K562 (cell line): ENCODE data around the gene CORO2A. TPM values are rescaled to one million over a fixed set of nuclear protein-coding genes. Genes with fewer than 3 reads are reported as not detected.
A peak's percentile ranks its signal among the peaks of the same experiment; 100 is the strongest.

Experiments
- ATAC-seq: fragments of 200-7000 bp; cut with Tn5 transposase; 3 replicates; pipeline ENCODE4 v1.9.1; 2020; ENCODE audit warnings: moderate library complexity
- BruUV-seq: library from RNA; stranded (reverse); fragments of 400-500 nt; replicated peaks from 2 replicates; lab custom pipeline; 2021; lab: Mats Ljungman, UMichigan
- CTCF ChIA-PET: fragments of 300-600 bp; formaldehyde crosslinking; extraction: SDS; loops from one replicate; lab custom pipeline; 2021; ENCODE audit warnings: low intra/inter-chr PET ratio; lab: Yijun Ruan, JAX
- POLR2A ChIA-PET: fragments of 300-600, 350-650 bp; sonication (Branson Sonifier 250); formaldehyde crosslinking; extraction: SDS; loops from one replicate; lab custom pipeline; 2021; ENCODE audit warnings: antibody characterized with exemption, inconsistent platforms; lab: Yijun Ruan, JAX
- DNase-seq, 4 experiments: peaks; one replicate each; pipeline versions ENCODE4 v3.0.0 to v3.0.0-alpha.2; 2011 to 2018; ENCODE audit warnings: low spot score in 3 of 4, mixed read lengths in 3 of 4; ENCODE audit errors: extremely low read depth in 1 of 4
- FAIRE-seq: peaks from 2 replicates; lab custom pipeline; 2011; peaks lifted over from hg19 to GRCh38; lab: Jason Lieb, UNC
- H2AFZ ChIP-seq: 2 replicates; pipeline ENCODE4 v1.6.0; 2011; ENCODE audit warnings: low read depth, low read length, control low read depth, inconsistent platforms
- H3K27ac ChIP-seq: fragments of 200-600 bp; 3 replicates; pipeline ENCODE4 v1.8.0; 2011; ENCODE audit warnings: low read depth, mild to moderate bottlenecking, control low read depth, inconsistent platforms, low read length, moderate library complexity, mixed read lengths; ENCODE audit errors: extremely low read depth
- H3K27me3 ChIP-seq, 2 experiments: fragments of 300-600 bp in 1 of 2; 2 replicates in 1 of 2; 3 replicates in 1 of 2; pipeline versions ENCODE4 v1.6.0 to v1.8.0; 2011; ENCODE audit warnings: inconsistent platforms in 2 of 2, low read length in 2 of 2, mild to moderate bottlenecking in 1 of 2, mixed read lengths in 1 of 2, moderate library complexity in 1 of 2; ENCODE audit not compliant: control insufficient read depth in 2 of 2, insufficient read depth in 2 of 2
- H3K36me3 ChIP-seq: fragments of 300-600 bp; 3 replicates; pipeline ENCODE4 v1.8.0; 2011; ENCODE audit warnings: mild to moderate bottlenecking, low read length, inconsistent platforms; ENCODE audit not compliant: control insufficient read depth, insufficient read depth
- H3K4me1 ChIP-seq, 2 experiments: fragments of 200-600 bp in 1 of 2; replicated peaks in 1 of 2; 2 replicates in 1 of 2; 3 replicates in 1 of 2; pipeline versions ENCODE4 v1.5.1 to v1.8.0; 2011; ENCODE audit warnings: inconsistent platforms in 2 of 2, low read length in 2 of 2, mild to moderate bottlenecking in 1 of 2, mixed read lengths in 1 of 2, moderate library complexity in 1 of 2; ENCODE audit not compliant: control insufficient read depth in 2 of 2, insufficient read depth in 2 of 2
- H3K4me2 ChIP-seq: 2 replicates; pipeline ENCODE4 v1.6.1; 2011; ENCODE audit warnings: low read length, control low read depth, inconsistent platforms, mixed read lengths; ENCODE audit not compliant: insufficient read depth
- H3K4me3 ChIP-seq: fragments of 200-600 bp; sonication (generic), shearing (Covaris generic); 2 replicates; pipeline ENCODE4 v1.5.1; 2016; ENCODE audit warnings: control low read depth, inconsistent platforms
- H3K79me2 ChIP-seq: fragments of 200-600 bp; 3 replicates; pipeline ENCODE4 v1.8.0; 2011; ENCODE audit warnings: low read length, inconsistent platforms; ENCODE audit not compliant: control insufficient read depth, insufficient read depth
- H3K9ac ChIP-seq, 2 experiments: 2 replicates each; pipeline versions ENCODE4 v1.6.0 to v1.6.1; 2011; ENCODE audit warnings: low read depth in 2 of 2, low read length in 2 of 2, control low read depth in 1 of 2, inconsistent platforms in 1 of 2, mild to moderate bottlenecking in 1 of 2, mixed read lengths in 1 of 2; ENCODE audit not compliant: insufficient read depth in 1 of 2
- H3K9me1 ChIP-seq: one replicate; pipeline ENCODE4 v1.6.0; 2011; ENCODE audit warnings: inconsistent platforms, mild to moderate bottlenecking, low read length, moderate library complexity; ENCODE audit not compliant: control insufficient read depth, insufficient read depth
- H3K9me3 ChIP-seq: replicated peaks from 2 replicates; pipeline ENCODE4 v1.5.1; 2011; ENCODE audit warnings: low read depth, low read length, inconsistent platforms; ENCODE audit not compliant: control insufficient read depth, insufficient read depth
- H4K20me1 ChIP-seq: replicated peaks from 2 replicates; pipeline ENCODE4 v1.6.1; 2011; ENCODE audit warnings: low read length, inconsistent platforms, mixed read lengths; ENCODE audit not compliant: control insufficient read depth, insufficient read depth
- ASH1L ChIP-seq: fragments of 450-650 bp; IDR thresholded peaks from 2 replicates; pipeline ENCODE4 v1.6.1; 2018; ENCODE audit warnings: borderline replicate concordance, mild to moderate bottlenecking, low read depth; ENCODE audit not compliant: partially characterized antibody
- ATF2 ChIP-seq: sonication (generic); formaldehyde crosslinking; IDR thresholded peaks from 2 replicates; pipeline ENCODE4 v1.8.1; 2022; ENCODE audit warnings: missing genetic modification reagents
- CCNT2 ChIP-seq: IDR thresholded peaks from 2 replicates; pipeline ENCODE4 v1.6.1; 2011; ENCODE audit warnings: borderline replicate concordance, low read depth, mild to moderate bottlenecking, moderate library complexity, mixed read lengths, low read length; ENCODE audit not compliant: insufficient read length; ENCODE audit errors: extremely low read depth
- DEAF1 ChIP-seq: fragments of 450-650 bp; formaldehyde crosslinking; IDR thresholded peaks from 2 replicates; pipeline ENCODE4 v1.4.0; 2020; ENCODE audit warnings: mild to moderate bottlenecking, moderate library complexity
- MAZ ChIP-seq, 2 experiments: fragments of 450-650 bp in 1 of 2; sonication (generic) in 1 of 2; formaldehyde crosslinking; IDR thresholded peaks in 1 of 2; conservative IDR thresholded peaks in 1 of 2; 2 replicates each; pipeline versions ENCODE4 v1.4.0 to v1.5.0; 2020; ENCODE audit warnings: mild to moderate bottlenecking in 1 of 2, missing genetic modification reagents in 1 of 2
- MBD2 ChIP-seq: sonication (generic); IDR thresholded peaks from 2 replicates; pipeline ENCODE4 v1.6.1; 2016; ENCODE audit warnings: low read depth, borderline replicate concordance
- PHF20 ChIP-seq: fragments of 450-650 bp; IDR thresholded peaks from 2 replicates; pipeline ENCODE4 v1.6.1; 2018; ENCODE audit not compliant: partially characterized antibody
- PHTF2 ChIP-seq: fragments of 250-450 bp; sonication (Bioruptor Pico); IDR thresholded peaks from 2 replicates; pipeline ENCODE4 v1.5.0; 2021; ENCODE audit warnings: mild to moderate bottlenecking
- PML ChIP-seq: IDR thresholded peaks from 2 replicates; pipeline ENCODE4 v1.6.1; 2012; ENCODE audit warnings: low read length, inconsistent platforms
- POLR2G ChIP-seq: fragments of 200-400 bp; formaldehyde crosslinking; IDR thresholded peaks from 2 replicates; pipeline ENCODE4 v1.6.1; 2017; ENCODE audit warnings: low read depth, mild to moderate bottlenecking, antibody characterized with exemption, low read length, moderate library complexity
- U2AF1 ChIP-seq: fragments of 200-400 bp; formaldehyde crosslinking; optimal IDR thresholded peaks from 2 replicates; pipeline ENCODE3; 2017; ENCODE audit warnings: mild to moderate bottlenecking, low read depth, low read length, moderate library complexity
- ZBTB7A ChIP-seq: IDR thresholded peaks from 2 replicates; pipeline ENCODE4 v1.6.1; 2011; ENCODE audit warnings: low read depth, mild to moderate bottlenecking, low read length, moderate library complexity, borderline replicate concordance; ENCODE audit not compliant: control insufficient read depth
- ZNF444 ChIP-seq: fragments of 250-450 bp; sonication (Bioruptor Pico); IDR thresholded peaks from 2 replicates; pipeline ENCODE4 v1.4.0; 2020; ENCODE audit warnings: mild to moderate bottlenecking, moderate library complexity
- ZNF668 ChIP-seq: fragments of 250-450 bp; sonication (Bioruptor Pico); IDR thresholded peaks from 2 replicates; pipeline ENCODE4 v1.8.0; 2022; ENCODE audit warnings: mild to moderate bottlenecking, inconsistent platforms
- WGBS: fragments of 100-300 bp; shearing (Covaris generic); methylation state at CpG from one replicate; pipeline ENCODE4 v1.1.6; 2016; ENCODE audit warnings: low coverage, mixed read lengths; ENCODE audit not compliant: insufficient coverage; ENCODE audit errors: missing lambda C conversion rate; 5-methylcytosine and 5-hydroxymethylcytosine counted together
- in situ Hi-C: fragments of 300-500 bp; cut with MboI; formaldehyde crosslinking; loops from 4 replicates; pipeline ENCODE4 v1.15.0; 2018; ENCODE audit warnings: inconsistent platforms, mixed read lengths
- intact Hi-C: fragments of 100-400 bp; cut with micrococcal nuclease; formaldehyde crosslinking; loops from 2 replicates; pipeline ENCODE4 v1.14.2; 2022
- polyA plus RNA-seq, 8 experiments: library from polyadenylated mRNA; depleted of rRNA in 4 of 8; stranded (reverse) in 5 of 8; unstranded in 3 of 8; fragments of >200 nt; fragmentation: Nextera tagmentation in 2 of 8; fragmentation: Illumina TruSeq in 1 of 8; extraction: Ambion mirVana in 2 of 8; extraction: Trizol in 1 of 8; gene quantifications; 2 replicates each; pipeline versions ENCODE4 v1.2.1 to v1.2.3, GENCODE V29; 2011 to 2014; ENCODE audit warnings: inconsistent platforms in 1 of 8, missing spikeins in 1 of 8
- total RNA-seq, 7 experiments: library from RNA; depleted of rRNA in 6 of 7; stranded (reverse); fragments of >200 nt in 6 of 7; fragmentation: Illumina TruSeq in 2 of 7; extraction: Trizol in 2 of 7; gene quantifications; 2 replicates each; pipeline versions ENCODE4 v1.2.1 to v1.2.3, GENCODE V29; 2011 to 2021; ENCODE audit warnings: low replicate concordance in 1 of 7
- TF ChIP-seq, protein P1 (sequence below): sonication (generic); formaldehyde crosslinking; IDR thresholded peaks from 2 replicates; pipeline ENCODE4 v1.8.1; 2023; ENCODE audit warnings: mild to moderate bottlenecking, missing genetic modification reagents

The CORO2A gene
- total and polyA plus RNA-seq, 9 of the 15 experiments (the other 6 are each of a cell fraction or from before 2014, with no cell fraction given), result 9.5 to 26.6 (median 18.0) TPM

GRCh38 chr9:98087420-98088354, 104.8 kb downstream of the CORO2A start:
- TF ChIP-seq ATF2 (CRISPR knock-in tag) (no peak), ZBTB7A (no peak), POLR2G (peak; percentile 68), DEAF1 (no peak), PHTF2 (CRISPR knock-in tag) (no peak), ZNF444 (CRISPR knock-in tag) (no peak), PML (no peak), MAZ (CRISPR knock-in tag; conservative IDR thresholded peaks at IDR 0.05 in 1 of 2, IDR thresholded peaks at IDR 0.05 in 1 of 2) (no peak), U2AF1 (no peak), PHF20 (no peak), ASH1L (no peak), CCNT2 (peak; percentile 23), ZNF668 (CRISPR knock-in tag) (no peak), MBD2 (no peak)
- TF ChIP-seq, protein P1, sequence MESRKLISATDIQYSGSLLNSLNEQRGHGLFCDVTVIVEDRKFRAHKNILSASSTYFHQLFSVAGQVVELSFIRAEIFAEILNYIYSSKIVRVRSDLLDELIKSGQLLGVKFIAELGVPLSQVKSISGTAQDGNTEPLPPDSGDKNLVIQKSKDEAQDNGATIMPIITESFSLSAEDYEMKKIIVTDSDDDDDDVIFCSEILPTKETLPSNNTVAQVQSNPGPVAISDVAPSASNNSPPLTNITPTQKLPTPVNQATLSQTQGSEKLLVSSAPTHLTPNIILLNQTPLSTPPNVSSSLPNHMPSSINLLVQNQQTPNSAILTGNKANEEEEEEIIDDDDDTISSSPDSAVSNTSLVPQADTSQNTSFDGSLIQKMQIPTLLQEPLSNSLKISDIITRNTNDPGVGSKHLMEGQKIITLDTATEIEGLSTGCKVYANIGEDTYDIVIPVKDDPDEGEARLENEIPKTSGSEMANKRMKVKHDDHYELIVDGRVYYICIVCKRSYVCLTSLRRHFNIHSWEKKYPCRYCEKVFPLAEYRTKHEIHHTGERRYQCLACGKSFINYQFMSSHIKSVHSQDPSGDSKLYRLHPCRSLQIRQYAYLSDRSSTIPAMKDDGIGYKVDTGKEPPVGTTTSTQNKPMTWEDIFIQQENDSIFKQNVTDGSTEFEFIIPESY (CRISPR knock-in tag), result peak; percentile 52; the same call in 1 of the 2 replicates
- peaks cover 4 to 9% of the 10 kb centered on the region in 2 experiments; a peak in 4 of 5 replicates for H3K4me1 ChIP-seq
- 95% methylated on average over 35 of the region's 92 CpGs for WGBS
- H3K36me3 ChIP-seq, result peaks cover 62% of the 10 kb centered on the region
- H3K9ac ChIP-seq, result no peak overlapping the region
- ATAC-seq, result no peak
- H3K4me3 ChIP-seq, result no peak overlapping the region
- no peaks in the 10 kb centered on the region for H3K27me3 ChIP-seq
- no peak overlapping the region for H3K4me2 ChIP-seq
- H4K20me1 ChIP-seq, result no peaks in the 10 kb centered on the region
- ChIA-PET POLR2A (interaction anchor here (1.0 to 1.4 kb wide), 2 partner anchors 10 to 13 kb away, joined by 3 to 6 read pairs; no protein-coding TSS in a partner anchor), CTCF (no interaction called here)
- BruUV-seq, result no TSS peak
- H3K27ac ChIP-seq, result no peak overlapping the region
- H3K79me2 ChIP-seq, result no peaks in the 10 kb centered on the region
- no peaks in the 10 kb centered on the region for H3K9me3 ChIP-seq
- H2AFZ ChIP-seq, result no peak overlapping the region
- FAIRE-seq, result no peak
- no peak for DNase-seq
- no peaks in the 10 kb centered on the region for H3K9me1 ChIP-seq
- in situ Hi-C loops (no loop called here), intact Hi-C loops (no loop called here)
